Body of pancreas (tissue), 4 donors: ENCODE measurements around the gene MRPL34. TPM values are rescaled to one million over a fixed set of nuclear protein-coding genes. Genes with fewer than 3 reads are reported as not detected.

ENCODE experiments used
- ATAC-seq: fragments of 150-250 bp; one replicate; pipeline ENCODE4 v1.9.1; 2016
- DNase-seq, 4 donors: peaks; one replicate each; pipeline ENCODE4 v3.0.0-alpha.2; 2019
- H3K27ac ChIP-seq, 4 donors: fragments of 200-600 bp; sonication (generic); 1 replicate in 3 of 4; 2 replicates in 1 of 4; pipeline versions ENCODE4 v1.5.1 to v1.6.1; 2016 to 2019; ENCODE audit warnings: mild to moderate bottlenecking in 1 of 4, mixed read lengths in 1 of 4, moderate library complexity in 1 of 4
- H3K27me3 ChIP-seq, 2 donors: fragments of 200-600 bp; sonication (generic); one replicate each; pipeline ENCODE4 v1.6.0; 2016; ENCODE audit warnings: mild to moderate bottlenecking in 1 of 2
- H3K36me3 ChIP-seq, 2 donors: fragments of 200-600 bp; sonication (generic); replicated peaks in 1 of 2; 2 replicates each; pipeline ENCODE4 v1.5.1; 2016; ENCODE audit warnings: low read depth in 2 of 2; ENCODE audit not compliant: insufficient read depth in 1 of 2
- H3K4me1 ChIP-seq: fragments of 200-600 bp; sonication (generic); one replicate; pipeline ENCODE4 v1.6.0; 2016
- H3K4me3 ChIP-seq, 2 donors: fragments of 200-600 bp; sonication (generic); 1 replicate in 1 of 2; 2 replicates in 1 of 2; pipeline ENCODE4 v1.5.1; 2016 to 2019
- H3K9me3 ChIP-seq, 3 donors: fragments of 200-600 bp; sonication (generic); 1 replicate in 2 of 3; 2 replicates in 1 of 3; pipeline ENCODE4 v1.5.1; 2016
- POLR2A ChIP-seq, 3 donors: fragments of 450-650 bp; IDR thresholded peaks; one replicate each; pipeline ENCODE4 v1.6.1; 2016; ENCODE audit warnings: antibody characterized with exemption in 3 of 3, mild to moderate bottlenecking in 2 of 3
- WGBS, 2 donors: methylation state at CpG; one replicate each; pipeline ENCODE4 v1.1.5; 2017; 5-methylcytosine and 5-hydroxymethylcytosine counted together
- intact Hi-C: fragments of 100-400 bp; cut with DNase I; formaldehyde crosslinking; loops from one replicate; pipeline ENCODE4 v1.15.1; 2023
- total RNA-seq, 2 donors: library from RNA; depleted of rRNA; stranded (reverse); fragments of >200 nt; gene quantifications; one replicate each; pipeline ENCODE4 v1.1.0, GENCODE V29; 2016
- TF ChIP-seq, protein P1 (sequence below), 7 experiments: fragments of 450-650 bp in 4 of 7; fragments of 200-600 bp in 3 of 7; sonication (generic) in 3 of 7; IDR thresholded peaks; one replicate each; pipeline ENCODE4 v1.5.1; 2016 to 2019; ENCODE audit warnings: antibody characterized with exemption in 7 of 7

Gene MRPL34
- total RNA-seq, 2 donors from 2014 or later, result 47.7 to 152 TPM

DNA sequence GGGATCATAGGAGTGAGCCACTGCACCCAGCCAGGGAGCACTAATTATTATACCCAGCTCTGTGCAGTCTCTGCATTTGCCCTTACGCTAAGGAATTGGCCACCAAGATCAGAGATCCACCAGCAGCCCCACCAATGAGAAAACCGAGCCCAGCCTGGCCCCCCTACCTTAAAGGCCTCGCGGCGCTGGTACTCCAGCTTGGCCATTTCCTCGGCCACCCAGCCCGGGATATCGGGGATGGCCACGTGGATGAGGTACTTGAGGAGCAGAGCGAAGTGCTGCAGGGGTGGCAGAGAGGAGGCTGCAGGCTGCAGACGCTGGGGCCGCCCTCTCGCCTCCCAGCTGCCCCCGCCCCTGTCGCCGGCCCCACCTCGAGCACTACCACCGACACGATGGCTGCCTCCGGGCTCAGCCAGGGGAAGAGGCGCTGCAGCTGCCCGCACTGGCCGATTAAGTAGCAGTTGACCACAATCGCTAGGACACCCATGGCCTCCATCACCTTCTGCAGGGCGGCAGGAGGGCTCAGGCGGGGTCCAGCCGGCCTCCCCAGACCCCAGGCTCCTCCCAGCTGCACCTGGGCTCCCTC lies 21.5 kb downstream of the MRPL34 start:
- TF ChIP-seq POLR2A (IDR thresholded peaks at IDR 0.05), result no peak
- TF ChIP-seq, protein P1, sequence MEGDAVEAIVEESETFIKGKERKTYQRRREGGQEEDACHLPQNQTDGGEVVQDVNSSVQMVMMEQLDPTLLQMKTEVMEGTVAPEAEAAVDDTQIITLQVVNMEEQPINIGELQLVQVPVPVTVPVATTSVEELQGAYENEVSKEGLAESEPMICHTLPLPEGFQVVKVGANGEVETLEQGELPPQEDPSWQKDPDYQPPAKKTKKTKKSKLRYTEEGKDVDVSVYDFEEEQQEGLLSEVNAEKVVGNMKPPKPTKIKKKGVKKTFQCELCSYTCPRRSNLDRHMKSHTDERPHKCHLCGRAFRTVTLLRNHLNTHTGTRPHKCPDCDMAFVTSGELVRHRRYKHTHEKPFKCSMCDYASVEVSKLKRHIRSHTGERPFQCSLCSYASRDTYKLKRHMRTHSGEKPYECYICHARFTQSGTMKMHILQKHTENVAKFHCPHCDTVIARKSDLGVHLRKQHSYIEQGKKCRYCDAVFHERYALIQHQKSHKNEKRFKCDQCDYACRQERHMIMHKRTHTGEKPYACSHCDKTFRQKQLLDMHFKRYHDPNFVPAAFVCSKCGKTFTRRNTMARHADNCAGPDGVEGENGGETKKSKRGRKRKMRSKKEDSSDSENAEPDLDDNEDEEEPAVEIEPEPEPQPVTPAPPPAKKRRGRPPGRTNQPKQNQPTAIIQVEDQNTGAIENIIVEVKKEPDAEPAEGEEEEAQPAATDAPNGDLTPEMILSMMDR (IDR thresholded peaks at IDR 0.05), result no peak
- Histone ChIP-seq H3K9me3 (no peaks in the 10 kb centered on the region), H3K4me1 (peaks cover 22% of the 10 kb centered on the region), H3K4me3 (no peak overlapping the region), H3K27ac (peak overlapping the region in 1 of 4 donors; percentile 47), H3K36me3 (no peaks in the 10 kb centered on the region), H3K27me3 (no peaks in the 10 kb centered on the region)
- DNase-seq, result no peak
- 93 to 94% methylated on average over 8 to 22 of the region's 27 CpGs for WGBS, 2 donors
- intact Hi-C loops, result no loop called here
- no peak for ATAC-seq

DNA sequence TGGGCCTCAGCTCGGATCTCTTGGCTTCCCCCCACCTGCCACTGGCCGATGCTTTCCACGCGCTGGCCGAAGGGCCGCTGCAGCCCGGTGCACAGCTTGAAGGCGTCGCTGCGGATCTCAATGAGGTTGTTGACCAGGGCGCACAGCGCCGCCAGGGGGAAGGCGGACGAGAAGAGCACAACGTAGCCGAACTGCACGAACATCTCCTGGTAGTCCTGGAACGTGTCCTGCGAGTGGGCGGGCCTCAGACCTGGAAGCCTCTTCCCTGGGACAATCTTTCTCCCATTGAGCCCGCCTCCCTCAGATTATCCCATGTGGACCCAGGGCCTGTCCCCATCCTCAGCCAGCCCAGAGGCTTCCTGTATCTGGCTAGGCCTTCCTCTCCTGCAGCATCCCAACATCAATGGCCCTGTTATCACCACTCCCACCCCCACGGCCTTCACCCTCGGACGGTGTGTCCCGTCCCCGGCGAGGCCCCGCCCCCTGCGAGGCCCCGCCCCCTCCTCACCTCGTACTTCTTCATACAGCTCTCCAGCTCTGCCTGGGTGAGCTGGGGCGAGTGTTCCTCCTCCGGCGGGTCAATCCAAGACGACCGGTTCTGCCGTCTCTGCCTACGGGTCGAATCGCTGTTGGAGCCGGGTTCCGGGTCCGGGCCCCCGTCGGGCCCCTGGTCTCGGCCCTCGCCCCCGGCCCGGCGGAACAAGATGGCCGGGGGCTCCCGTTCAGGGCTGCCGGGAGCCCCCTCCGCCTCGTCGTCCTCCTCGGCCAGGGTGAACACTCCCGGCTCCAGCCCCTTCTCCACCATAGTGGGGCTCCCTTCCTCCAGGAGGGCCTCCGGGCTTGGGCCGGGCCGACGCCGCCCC lies 22.2 kb downstream of the MRPL34 start:
- intact Hi-C loops, result no loop called here
- no peaks in the 10 kb centered on the region for H3K9me3 ChIP-seq
- WGBS, 2 donors, result 19 to 58% methylated on average over 29 to 61 of the region's 64 CpGs
- peak; percentile 83 for ATAC-seq
- no peaks in the 10 kb centered on the region for H3K36me3 ChIP-seq
- H3K4me1 ChIP-seq, result peaks cover 22% of the 10 kb centered on the region
- TF ChIP-seq, protein P1 (IDR thresholded peaks at IDR 0.05), result peak in 3 of 7 experiments; percentile 30 to 46 (median 43)
- peak in 2 of 3 donors; percentile 23 to 24 for TF ChIP-seq POLR2A (IDR thresholded peaks at IDR 0.05)
- peak overlapping the region in 3 of 4 donors; percentile 42 to 48 (median 47) for H3K27ac ChIP-seq
- H3K27me3 ChIP-seq, result no peaks in the 10 kb centered on the region
- DNase-seq, result peak; percentile 66 to 77 (median 71)
- H3K4me3 ChIP-seq, result peak overlapping the region in 1 of 2 donors; percentile 33

DNA sequence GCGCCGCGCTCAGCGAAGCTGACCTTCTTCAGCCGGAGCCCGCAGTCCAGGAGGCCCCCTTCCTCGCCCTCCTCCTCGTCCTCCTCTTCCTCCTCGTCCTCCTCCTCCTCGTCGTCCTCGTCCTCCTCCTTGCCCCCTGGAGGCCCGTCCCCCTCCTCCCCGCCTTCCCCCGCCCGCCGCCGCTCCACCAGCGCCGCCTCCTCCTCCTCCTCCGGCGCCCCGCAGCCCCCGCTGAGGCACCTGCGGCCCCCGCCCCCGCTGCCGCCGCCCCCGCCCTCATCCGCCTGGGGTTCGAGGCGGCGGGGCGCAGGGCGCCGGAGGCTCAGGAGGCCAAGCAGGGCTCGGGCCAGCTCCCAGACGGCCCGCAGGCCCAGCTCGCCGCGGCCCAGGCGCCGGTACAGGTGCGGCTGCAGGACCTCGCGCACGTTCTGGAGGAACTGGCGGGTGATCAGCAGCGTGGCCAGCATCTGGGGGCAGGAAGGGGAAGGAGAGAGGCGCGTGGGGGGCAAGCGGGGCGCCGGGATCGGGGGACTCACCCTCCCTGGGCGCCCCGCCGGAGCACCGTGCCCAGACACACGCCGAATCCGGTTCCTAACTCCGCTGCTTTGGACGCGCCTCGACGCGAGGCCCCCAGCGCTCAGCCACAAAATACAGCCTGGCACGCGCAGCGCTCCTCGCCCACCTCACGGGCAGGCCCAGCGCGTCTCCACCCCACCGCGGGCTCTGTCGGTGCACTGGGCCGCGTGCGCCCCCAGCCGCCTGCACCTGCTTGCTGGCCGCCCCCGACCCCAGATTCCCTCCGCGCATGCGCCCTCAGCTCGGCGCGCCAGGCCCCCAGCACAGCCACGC lies 23.1 kb downstream of the MRPL34 start:
- Histone ChIP-seq H3K36me3 (no peaks in the 10 kb centered on the region), H3K4me3 (peak overlapping the region in 1 of 2 donors; percentile 33), H3K27ac (peak overlapping the region in 3 of 4 donors; percentile 42 to 48 (median 47)), H3K9me3 (no peaks in the 10 kb centered on the region), H3K27me3 (no peaks in the 10 kb centered on the region), H3K4me1 (peaks cover 24% of the 10 kb centered on the region)
- TF ChIP-seq, protein P1 (IDR thresholded peaks at IDR 0.05), result no peak
- TF ChIP-seq POLR2A (IDR thresholded peaks at IDR 0.05), result no peak
- intact Hi-C loops, result no loop called here
- DNase-seq, result peak in 1 of 4 donors; percentile 20
- 11 to 22% methylated on average over 7 to 74 of the region's 94 CpGs for WGBS, 2 donors
- ATAC-seq, result peak; percentile 4

DNA sequence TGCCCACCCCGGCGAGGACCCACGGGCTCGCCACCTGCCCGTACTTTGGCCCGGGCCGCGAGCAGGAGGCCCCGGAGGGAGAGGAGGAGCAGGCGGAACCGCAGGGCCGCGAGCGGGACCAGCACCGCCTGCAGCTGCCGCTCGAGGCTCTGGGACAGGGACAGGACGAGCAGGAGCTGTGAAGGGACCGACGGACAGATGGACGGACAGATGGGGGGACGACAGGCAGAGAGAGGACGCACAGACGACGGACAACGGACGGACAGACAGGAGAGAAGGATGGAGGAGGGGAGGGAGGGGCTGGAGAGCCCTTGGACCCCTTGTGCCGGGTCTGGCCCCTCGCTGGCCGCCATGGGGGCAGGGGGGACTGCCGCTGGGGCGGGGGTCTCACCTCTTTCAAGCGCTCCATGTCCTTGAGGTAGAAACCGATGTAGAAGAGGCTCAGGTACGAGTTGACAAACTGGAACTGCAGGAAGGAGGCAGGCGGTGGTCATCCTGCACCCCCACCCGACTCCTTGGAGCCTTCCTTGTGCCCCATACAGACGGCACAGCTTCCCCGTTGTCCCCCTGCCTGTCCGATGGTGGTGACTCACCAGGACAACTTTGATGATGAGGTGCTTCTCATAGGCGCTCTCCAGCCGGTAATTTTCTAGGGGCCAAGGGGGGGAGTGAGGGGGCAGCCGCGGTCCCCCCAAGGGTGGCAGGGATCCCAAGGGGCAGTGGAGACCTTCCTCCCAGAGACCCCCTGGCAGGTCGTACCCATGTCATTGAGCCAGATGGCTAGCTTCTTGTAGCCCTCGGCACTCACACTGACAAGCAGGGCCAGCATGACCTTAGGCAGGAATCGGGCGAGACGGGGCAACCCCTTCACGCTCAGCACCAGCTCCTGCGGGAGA lies 23.9 kb downstream of the MRPL34 start:
- intact Hi-C loops, result no loop called here
- Histone ChIP-seq H3K9me3 (no peaks in the 10 kb centered on the region), H3K4me1 (peaks cover 30% of the 10 kb centered on the region), H3K27ac (no peak overlapping the region), H3K36me3 (no peaks in the 10 kb centered on the region), H3K27me3 (no peaks in the 10 kb centered on the region), H3K4me3 (no peak overlapping the region)
- DNase-seq (no peak), ATAC-seq (no peak)
- no peak for TF ChIP-seq POLR2A (IDR thresholded peaks at IDR 0.05)
- TF ChIP-seq, protein P1 (IDR thresholded peaks at IDR 0.05), result no peak
- 70 to 73% methylated on average over 23 to 47 of the region's 51 CpGs for WGBS, 2 donors
